Skeletal muscle satellite cell (primary cell): ENCODE data around the gene POP7.
"Not testable (repeated sequence)": the region's sequence is repeated elsewhere in the genome, so short reads cannot be mapped to it uniquely, and the experiment has no call there.

Experiments
- H3K27me3 ChIP-seq: 2 replicates; pipeline ENCODE4 v1.7.0; 2013; ENCODE audit warnings: low read length; ENCODE audit not compliant: control insufficient read depth, insufficient read depth
- H3K36me3 ChIP-seq: 2 replicates; pipeline ENCODE4 v1.7.0; 2013; ENCODE audit warnings: mild to moderate bottlenecking, control low read depth, low read length; ENCODE audit not compliant: insufficient read depth
- H3K4me1 ChIP-seq: 2 replicates; pipeline ENCODE4 v1.7.0; 2013; ENCODE audit warnings: low read length; ENCODE audit not compliant: control insufficient read depth, insufficient read depth
- H3K4me2 ChIP-seq: 2 replicates; pipeline ENCODE4 v1.7.0; 2013; ENCODE audit warnings: mild to moderate bottlenecking, low read length
- H3K4me3 ChIP-seq: 2 replicates; pipeline ENCODE4 v1.7.0; 2013; ENCODE audit warnings: low read length
- H3K9ac ChIP-seq: 2 replicates; pipeline ENCODE4 v1.7.0; 2013; ENCODE audit warnings: mild to moderate bottlenecking, low read depth, low read length, moderate library complexity
- H3K9me3 ChIP-seq: replicated peaks from 2 replicates; pipeline ENCODE4 v1.7.0; 2013; ENCODE audit warnings: mild to moderate bottlenecking, control low read depth, low read length

POP7 gene

DNA sequence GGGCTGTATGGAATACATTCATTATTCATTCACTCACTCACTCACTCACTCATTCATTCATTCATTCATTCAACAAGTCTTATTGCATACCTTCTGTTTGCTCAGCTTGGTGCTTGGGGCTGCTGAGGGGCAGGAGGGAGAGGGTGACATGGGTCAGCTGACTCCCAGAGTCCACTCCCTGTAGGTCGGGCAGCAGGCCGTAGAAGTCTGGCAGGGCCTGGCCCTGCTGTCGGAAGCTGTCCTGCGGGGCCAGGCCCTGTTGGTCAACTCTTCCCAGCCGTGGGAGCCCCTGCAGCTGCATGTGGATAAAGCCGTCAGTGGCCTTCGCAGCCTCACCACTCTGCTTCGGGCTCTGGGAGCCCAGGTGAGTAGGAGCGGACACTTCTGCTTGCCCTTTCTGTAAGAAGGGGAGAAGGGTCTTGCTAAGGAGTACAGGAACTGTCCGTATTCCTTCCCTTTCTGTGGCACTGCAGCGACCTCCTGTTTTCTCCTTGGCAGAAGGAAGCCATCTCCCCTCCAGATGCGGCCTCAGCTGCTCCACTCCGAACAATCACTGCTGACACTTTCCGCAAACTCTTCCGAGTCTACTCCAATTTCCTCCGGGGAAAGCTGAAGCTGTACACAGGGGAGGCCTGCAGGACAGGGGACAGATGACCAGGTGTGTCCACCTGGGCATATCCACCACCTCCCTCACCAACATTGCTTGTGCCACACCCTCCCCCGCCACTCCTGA, 16.7 kb downstream of the POP7 start:
- Histone ChIP-seq H3K4me2 (no peak overlapping the region), H3K9me3 (no peaks in the 10 kb centered on the region), H3K9ac (no peak overlapping the region), H3K4me1 (peaks cover 24% of the 10 kb centered on the region), H3K4me3 (no peak overlapping the region), H3K36me3 (no peaks in the 10 kb centered on the region), H3K27me3 (peaks cover 47% of the 10 kb centered on the region)

GRCh38 chr7:100723732-100724275, 17.9 kb downstream of the POP7 start:
- H3K4me3 ChIP-seq: no peak overlapping the region
- H3K27me3 ChIP-seq: peaks cover 53% of the 10 kb centered on the region
- peaks cover 24% of the 10 kb centered on the region for H3K4me1 ChIP-seq
- H3K9ac ChIP-seq: no peak overlapping the region
- H3K9me3 ChIP-seq: no peaks in the 10 kb centered on the region
- H3K36me3 ChIP-seq: no peaks in the 10 kb centered on the region
- H3K4me2 ChIP-seq: no peak overlapping the region

- peaks cover 24% of the 10 kb centered on the region for H3K4me1 ChIP-seq
Observed at GRCh38 chr7:100724364-100724763, 18.4 kb downstream of the POP7 start.

DNA sequence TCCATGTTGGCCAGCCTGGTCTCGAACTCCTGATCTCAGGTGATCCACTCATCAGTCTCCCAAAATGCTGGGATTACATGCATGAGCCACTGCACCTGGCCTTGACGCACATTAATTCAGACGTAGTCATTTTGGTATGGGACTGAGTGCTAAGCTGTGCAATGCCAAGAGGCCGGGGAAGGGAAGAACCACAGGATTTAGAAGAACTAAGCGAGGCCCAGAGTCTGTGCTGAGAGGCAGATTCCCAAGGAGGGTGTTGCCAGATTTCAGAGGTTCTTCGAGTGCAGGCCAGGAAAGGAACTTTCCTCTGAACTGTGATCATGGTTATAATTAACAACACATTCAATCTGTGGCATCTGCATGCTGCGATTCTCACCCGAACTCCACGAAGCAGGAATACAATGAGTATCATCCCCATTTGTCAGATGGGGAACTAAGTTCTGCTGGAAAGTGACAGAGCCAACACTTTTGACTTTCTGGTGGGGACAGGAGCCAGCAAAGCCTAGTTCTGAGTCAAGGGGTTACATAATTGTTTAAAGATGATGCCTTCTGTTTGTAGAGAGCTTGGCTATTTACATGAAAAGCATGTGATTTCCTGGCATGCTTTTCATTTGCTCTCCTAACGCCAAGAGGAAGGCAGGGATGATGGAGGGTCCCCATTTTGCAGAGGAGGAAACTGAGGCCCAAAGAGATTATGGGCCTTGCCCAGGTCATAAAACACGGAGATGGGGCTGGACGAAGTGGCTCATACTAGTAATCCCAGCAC, 21.3 kb downstream of the POP7 start:
- no peak overlapping the region for H3K4me2 ChIP-seq

More at GRCh38 chr7:100724364-100724763, 18.4 kb downstream of the POP7 start:
- H3K36me3 ChIP-seq, H3K9ac ChIP-seq, H3K9me3 ChIP-seq, H3K4me3 ChIP-seq, H3K4me2 ChIP-seq: not testable (repeated sequence)
- peaks cover 51% of the 10 kb centered on the region for H3K27me3 ChIP-seq

DNA sequence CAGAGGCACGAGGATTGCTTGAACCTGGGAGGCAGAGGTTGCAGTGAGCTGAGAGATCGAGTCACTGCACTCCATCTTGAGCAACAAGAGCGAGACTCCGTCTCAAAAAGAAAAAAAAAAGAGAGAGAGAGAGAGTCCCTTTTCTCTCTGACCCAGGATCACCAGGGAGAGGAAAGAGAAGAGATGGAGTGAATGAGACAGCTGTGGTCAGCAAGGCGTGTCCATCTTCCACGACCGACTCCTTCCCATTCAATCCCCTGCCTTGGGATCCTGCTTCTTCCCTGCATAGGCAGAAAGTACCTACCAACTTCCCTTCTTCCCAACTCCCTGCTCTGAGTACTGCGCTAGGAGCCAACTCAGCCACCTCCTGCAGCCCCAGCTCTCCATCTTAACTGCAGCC, 22.3 kb downstream of the POP7 start:
- H3K36me3 ChIP-seq: no peaks in the 10 kb centered on the region
- no peak overlapping the region for H3K9ac ChIP-seq
- no peaks in the 10 kb centered on the region for H3K9me3 ChIP-seq
- H3K27me3 ChIP-seq: peaks cover 15% of the 10 kb centered on the region
- peaks cover 24% of the 10 kb centered on the region for H3K4me1 ChIP-seq
- H3K4me3 ChIP-seq: no peak overlapping the region
- no peak overlapping the region for H3K4me2 ChIP-seq

More for the DNA sequence above, 21.3 kb downstream of the POP7 start:
- no peak overlapping the region for H3K4me3 ChIP-seq
- H3K9ac ChIP-seq: no peak overlapping the region
- peaks cover 24% of the 10 kb centered on the region for H3K4me1 ChIP-seq
- peaks cover 24% of the 10 kb centered on the region for H3K27me3 ChIP-seq
- H3K36me3 ChIP-seq: no peaks in the 10 kb centered on the region
- no peaks in the 10 kb centered on the region for H3K9me3 ChIP-seq

- H3K27me3 ChIP-seq: peaks cover 5% of the 10 kb centered on the region
- H3K36me3 ChIP-seq: no peaks in the 10 kb centered on the region
- no peak overlapping the region for H3K9ac ChIP-seq
- H3K4me2 ChIP-seq: no peak overlapping the region
- H3K4me3 ChIP-seq: no peak overlapping the region
- H3K9me3 ChIP-seq: no peaks in the 10 kb centered on the region
- H3K4me1 ChIP-seq: peaks cover 21% of the 10 kb centered on the region
Observed at GRCh38 chr7:100730136-100730800, 24.3 kb downstream of the POP7 start.

GRCh38 chr7:100731937-100732636, 26.2 kb downstream of the POP7 start:
- Histone ChIP-seq H3K9ac (no peak overlapping the region), H3K9me3 (no peaks in the 10 kb centered on the region), H3K4me3 (no peak overlapping the region), H3K4me1 (peaks cover 6% of the 10 kb centered on the region), H3K36me3 (no peaks in the 10 kb centered on the region), H3K4me2 (no peak overlapping the region), H3K27me3 (peaks cover 5% of the 10 kb centered on the region)

- no peak overlapping the region for H3K4me3 ChIP-seq
- no peaks in the 10 kb centered on the region for H3K9me3 ChIP-seq
Observed at GRCh38 chr7:100735730-100736129, 29.8 kb downstream of the POP7 start.

GRCh38 chr7:100736671-100737070, 30.8 kb downstream of the POP7 start:
- Histone ChIP-seq H3K9ac (no peak overlapping the region), H3K9me3 (no peaks in the 10 kb centered on the region), H3K27me3 (no peaks in the 10 kb centered on the region), H3K4me1 (no peaks in the 10 kb centered on the region), H3K4me3 (no peak overlapping the region), H3K36me3 (no peaks in the 10 kb centered on the region), H3K4me2 (no peak overlapping the region)

More at GRCh38 chr7:100735730-100736129, 29.8 kb downstream of the POP7 start:
- Histone ChIP-seq H3K9ac (no peak overlapping the region), H3K4me2 (no peak overlapping the region), H3K27me3 (no peaks in the 10 kb centered on the region), H3K4me1 (no peaks in the 10 kb centered on the region), H3K36me3 (no peaks in the 10 kb centered on the region)

DNA sequence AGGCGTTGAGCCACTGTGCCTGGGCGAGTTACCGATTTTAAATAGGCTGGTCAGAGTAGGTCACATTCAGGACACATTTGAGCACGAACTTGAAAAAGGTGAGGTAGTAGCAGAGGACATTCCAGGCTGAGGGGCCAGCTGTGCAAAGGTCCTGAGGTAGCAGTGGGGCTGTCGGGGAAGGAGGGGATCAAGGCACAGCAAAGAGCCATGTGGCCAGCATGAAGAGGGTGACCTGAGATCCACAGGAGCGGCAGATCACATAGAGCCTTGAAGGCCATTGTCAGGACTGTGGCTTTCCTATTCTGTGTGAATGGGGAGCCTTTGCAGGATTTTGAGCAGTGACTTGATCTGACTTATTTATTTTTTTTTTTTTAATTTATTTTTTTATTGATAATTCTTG, 34.0 kb downstream of the POP7 start:
- no peak overlapping the region for H3K4me3 ChIP-seq
- no peak overlapping the region for H3K9ac ChIP-seq
- H3K4me1 ChIP-seq: no peaks in the 10 kb centered on the region

GRCh38 chr7:100744605-100745004, 38.7 kb downstream of the POP7 start:
- Histone ChIP-seq H3K9ac (no peak overlapping the region), H3K36me3 (no peaks in the 10 kb centered on the region), H3K4me1 (no peaks in the 10 kb centered on the region), H3K4me2 (no peak overlapping the region), H3K4me3 (no peak overlapping the region), H3K9me3 (no peaks in the 10 kb centered on the region), H3K27me3 (peaks cover 5% of the 10 kb centered on the region)

More for the DNA sequence above, 34.0 kb downstream of the POP7 start:
- Histone ChIP-seq H3K36me3 (no peaks in the 10 kb centered on the region), H3K9me3 (no peaks in the 10 kb centered on the region), H3K27me3 (no peaks in the 10 kb centered on the region), H3K4me2 (no peak overlapping the region)
